ENCODE data around the gene NEUROG3.
"Not testable (repeated sequence)": the region's sequence is repeated elsewhere in the genome, so short reads cannot be mapped to it uniquely, and the experiment has no call there.

Gene NEUROG3

GRCh38 chr10:69571618-69572158 is 1.5 kb downstream of the NEUROG3 start:
- peak; percentile 51 for DNase-seq

DNA sequence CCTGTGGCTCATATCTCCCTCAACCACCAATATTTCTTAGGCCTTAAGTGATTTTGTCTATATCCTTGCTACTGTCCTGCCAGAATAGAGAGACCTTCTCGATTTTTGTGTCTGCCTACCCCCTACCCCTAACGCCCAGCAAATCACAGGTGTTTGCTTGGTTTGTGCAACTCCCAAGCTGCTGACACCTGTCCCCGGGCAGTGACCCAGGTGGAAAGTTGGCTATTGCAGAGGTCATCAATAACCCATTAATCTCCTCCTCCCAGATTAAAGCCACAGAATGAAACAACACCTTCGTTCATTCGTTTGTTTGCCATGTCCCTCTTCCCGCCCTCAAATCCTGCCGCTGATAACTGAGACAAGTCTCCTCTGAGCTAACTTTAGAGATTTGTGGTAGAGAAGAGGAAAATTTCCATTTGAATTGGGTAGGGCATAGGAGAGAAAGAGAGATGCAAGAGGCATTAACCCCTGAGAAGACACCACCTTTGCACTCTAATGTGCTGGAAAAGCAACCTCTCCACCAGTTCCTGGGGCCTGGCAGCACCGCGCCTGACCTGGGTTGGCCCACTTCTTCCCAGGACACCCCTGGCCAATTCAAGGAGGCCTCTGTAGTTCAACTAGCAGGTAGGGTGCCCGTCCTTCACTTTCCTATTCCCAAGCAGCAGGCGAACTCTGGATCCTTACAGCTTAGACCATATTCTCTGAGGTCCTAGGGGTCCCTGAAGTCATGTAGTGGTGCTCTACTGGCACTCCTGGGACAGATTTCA is 3.0 kb downstream of the NEUROG3 start:
- DNase-seq, result no peak

GRCh38 chr10:69569396-69569934 is 3.8 kb downstream of the NEUROG3 start:
- no peak for DNase-seq

DNA sequence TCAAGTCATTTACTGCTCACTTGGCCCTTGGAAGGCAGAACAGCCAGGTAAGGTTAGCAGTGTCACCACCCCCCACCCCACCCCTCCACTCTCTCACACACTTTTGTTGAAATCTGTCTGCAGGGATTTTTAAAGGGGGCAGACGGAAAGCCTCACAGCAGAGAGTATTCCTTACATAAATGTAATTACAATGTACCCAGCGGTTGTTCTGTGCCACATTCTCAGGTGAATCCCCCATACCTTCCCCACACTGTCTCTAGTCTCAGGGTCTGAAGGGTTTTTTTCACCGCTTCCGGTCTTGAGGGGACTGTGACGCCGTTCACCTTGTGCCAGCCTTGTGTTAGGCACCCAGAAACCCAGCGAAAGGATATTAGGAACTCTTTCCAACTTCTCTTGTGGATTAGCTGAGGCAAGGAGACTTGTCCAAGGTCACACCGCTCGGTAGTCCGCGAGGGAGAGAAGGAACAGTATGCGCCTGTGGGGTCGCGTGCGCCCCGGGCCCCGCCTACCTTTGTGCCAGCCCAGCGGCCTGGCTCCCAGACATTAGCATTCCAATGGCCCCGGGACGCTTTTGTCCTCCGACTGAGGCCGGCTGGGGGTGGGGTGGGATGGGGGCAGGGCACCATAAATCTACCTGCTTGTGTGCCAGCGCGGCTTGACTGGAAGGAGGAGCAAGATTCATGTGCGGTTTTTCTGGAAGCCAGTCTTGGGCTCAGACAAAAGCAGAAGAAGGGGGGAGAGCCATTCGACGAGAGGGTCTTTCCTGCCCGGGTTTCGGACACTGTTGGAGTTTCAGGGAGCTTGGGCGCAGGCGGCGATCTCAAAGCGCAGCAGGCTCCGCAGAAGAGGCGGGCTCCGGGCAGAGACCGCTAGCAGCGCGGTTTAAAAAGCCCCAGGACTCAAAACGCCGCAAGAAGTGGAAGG is 4.5 kb downstream of the NEUROG3 start:
- no peak for DNase-seq

GRCh38 chr10:69567920-69568319 is 5.3 kb downstream of the NEUROG3 start:
- DNase-seq, result no peak

DNA sequence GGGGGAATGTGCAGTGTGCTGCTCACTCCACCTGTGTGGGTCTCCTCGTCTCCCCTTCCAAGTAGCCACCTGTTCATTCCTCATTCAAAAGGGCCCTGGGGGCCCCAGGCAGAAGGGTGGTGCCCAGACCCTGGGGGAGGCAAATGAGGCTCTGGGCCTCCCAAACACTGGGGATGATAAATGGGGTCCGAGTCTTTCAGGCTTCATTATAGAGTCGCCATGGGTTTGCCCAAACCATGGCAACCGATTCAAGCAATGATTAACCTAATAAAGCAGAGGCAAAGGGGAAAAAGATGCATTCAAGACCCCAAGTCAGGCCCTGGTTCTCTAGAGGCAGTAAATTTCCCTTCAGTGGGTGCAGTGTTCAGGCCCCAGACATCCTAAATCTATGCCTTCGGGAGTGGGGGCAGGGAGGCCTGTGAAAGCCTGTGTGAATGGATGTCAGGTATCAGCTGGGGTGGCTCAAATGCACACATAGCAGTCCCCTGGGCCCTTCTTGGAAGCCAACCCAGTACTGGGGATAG is 10.4 kb downstream of the NEUROG3 start:
- DNase-seq, result peak; percentile 89

DNA sequence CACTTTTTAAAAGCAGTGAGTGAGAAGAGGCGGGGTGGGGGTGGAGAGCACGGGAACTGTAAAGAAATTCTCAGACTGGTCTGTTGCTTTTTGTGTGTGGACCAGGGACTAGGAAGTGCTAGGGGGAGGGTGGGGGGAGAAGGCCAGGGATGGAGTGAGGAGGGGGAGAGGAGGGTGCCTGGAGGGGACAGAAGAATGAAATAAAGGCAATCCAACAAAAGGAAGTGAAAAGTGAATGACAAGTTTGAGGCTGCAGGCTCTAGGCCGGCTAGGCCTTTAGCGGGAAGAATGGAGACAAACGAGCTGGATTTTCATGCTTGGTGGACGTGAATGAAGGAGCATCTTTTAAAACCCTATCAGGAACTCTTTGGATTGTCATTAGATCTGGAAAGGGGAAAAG is 13.7 kb downstream of the NEUROG3 start:
- DNase-seq, result no peak

GRCh38 chr10:69558559-69558958 is 14.7 kb downstream of the NEUROG3 start:
- no peak for DNase-seq

GRCh38 chr10:69554611-69555010 is 18.6 kb downstream of the NEUROG3 start:
- no peak for DNase-seq

DNA sequence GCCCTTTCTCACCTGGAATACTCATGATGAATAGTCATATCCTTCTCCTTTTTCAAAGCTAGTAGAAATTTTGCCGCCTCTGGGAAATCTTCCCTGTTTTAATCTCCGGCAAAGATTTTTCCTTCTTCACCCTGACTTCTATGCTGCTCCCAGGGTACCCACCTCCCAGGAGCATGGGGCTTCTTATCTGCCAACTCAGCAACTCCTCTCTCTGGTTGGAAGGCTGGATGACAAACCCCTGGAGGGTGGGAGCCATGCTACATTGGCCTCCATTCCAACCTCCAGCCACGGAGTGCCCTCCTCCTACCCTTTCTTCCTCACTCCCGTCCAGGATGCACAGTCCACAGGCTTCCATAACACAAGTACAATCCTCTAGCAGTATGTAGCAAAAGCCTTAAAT is 19.9 kb downstream of the NEUROG3 start:
- DNase-seq, result no peak

- no peak for DNase-seq
Observed at GRCh38 chr10:69552268-69552667, 21.0 kb downstream of the NEUROG3 start.

DNA sequence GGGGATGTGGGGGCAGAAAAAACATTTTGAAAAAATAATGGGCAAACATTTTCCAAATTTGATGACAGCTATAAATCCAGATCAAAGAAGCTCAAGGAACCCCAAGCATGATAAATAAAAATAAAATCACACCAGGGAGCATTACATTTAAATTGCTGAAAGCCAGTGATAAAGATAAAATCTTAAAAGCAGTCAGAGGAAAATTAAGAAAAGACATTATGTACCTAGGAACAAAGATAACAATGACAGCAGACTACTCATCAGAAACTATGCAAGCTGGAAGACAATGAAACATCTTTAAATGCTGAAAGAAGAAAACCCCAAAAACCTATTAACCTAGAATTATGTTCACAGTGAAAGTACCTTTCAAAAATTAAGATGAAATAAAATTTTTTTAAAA is 23.3 kb downstream of the NEUROG3 start:
- no peak for DNase-seq

DNA sequence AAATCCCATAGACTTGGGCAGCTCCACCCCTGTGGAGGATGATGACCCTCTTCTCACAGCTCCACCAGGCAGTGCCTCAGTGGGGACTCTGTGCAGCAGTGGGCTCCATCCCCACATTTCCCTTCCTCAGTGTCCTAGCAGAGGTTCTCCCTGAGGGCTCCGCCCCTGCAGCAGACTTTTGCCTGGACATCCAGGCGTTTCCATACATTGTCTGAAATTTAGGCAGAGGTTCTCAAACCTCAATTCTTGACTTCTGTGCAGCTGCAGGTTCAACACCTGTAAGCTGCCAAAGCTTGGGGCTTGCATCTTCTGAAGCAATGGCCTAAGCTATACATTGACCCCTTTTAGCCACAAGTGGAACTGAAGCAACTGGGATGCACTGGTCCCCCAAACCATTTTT is 31.8 kb downstream of the NEUROG3 start:
- no peak for DNase-seq

DNA sequence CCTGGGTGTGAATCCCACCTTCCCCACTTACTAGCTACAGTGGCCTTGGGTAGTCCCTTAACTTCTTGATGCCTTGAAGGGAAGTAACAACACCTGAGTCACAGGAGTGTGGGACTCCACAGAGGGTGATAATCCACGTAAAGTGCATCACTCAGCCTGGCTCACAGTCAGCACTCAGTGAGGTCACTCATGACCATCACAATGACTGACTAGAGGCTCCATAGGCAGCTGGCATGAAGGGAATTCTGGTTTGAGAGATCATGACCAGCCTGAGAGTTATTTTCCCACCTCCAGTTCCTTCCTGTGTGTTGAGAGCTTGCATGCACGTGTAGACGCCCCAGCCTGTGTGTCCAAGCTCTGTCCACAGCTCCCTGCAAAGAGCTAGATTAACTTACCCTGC is 34.8 kb downstream of the NEUROG3 start:
- no peak for DNase-seq

DNA sequence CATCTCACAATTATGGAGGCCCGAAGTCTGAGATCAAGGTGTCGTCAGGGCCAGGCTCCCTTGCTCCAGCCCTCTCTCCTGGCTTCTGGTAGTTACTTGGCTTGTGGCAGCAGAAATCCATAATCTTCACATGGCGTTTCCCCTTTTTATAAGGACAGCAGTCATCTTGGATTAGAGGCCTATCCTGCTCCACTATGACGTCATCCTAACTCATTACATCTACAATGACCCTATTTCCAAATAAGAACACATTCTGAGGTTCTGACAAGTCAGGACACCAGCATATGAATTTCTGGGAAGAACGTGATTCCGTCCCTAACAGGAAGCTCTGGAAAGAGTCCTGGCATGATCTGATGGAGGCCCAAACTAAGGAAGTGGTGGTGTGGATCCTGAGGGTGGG is 35.8 kb downstream of the NEUROG3 start:
- no peak for DNase-seq

GRCh38 chr10:69536521-69536920 is 36.7 kb downstream of the NEUROG3 start:
- DNase-seq, result not testable (repeated sequence)

DNA sequence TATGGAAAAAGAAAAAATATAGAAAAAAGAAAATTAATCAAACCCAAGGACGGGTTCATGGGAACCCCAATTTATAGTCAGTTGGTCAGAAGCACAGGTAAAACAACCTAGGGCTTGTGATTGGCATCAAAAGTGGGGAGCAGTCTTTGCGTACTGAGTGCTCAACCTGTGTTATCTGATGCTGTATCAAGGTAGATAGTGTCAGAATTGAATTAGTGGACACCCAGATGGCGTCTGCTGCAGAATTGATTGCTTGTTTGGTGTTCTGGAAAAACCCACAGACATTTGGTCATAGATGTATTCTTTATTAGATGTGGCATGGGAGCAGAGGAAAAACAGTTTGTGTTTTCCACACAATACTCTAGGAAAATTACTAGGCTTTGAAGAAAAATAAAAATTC is 39.6 kb downstream of the NEUROG3 start:
- DNase-seq, result no peak

DNA sequence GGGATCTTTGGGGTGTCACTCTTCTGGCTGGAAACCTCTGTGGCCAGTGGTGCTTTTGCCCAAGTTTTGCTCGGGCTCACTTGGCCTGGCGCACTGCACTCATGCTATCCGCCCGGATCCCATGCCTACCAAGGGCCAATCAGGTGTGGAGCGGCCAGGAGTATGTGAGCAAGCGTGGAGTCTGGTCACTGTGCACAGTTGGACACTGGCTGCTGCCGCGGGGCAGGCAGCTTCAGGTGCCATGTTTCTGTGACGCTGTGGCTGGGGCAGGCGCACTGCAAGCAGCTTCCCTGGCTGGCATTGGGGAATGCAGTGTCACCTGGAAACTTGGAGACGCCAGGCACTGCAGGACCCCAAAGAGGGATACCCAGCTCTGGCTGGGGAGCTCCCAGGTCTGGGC is 45.3 kb downstream of the NEUROG3 start:
- DNase-seq, result no peak

Measured in NCI-H2171 treated with DMSO at 0.1 percent for 48 hours (cell line).